ENCODE measurements around the gene PRKAG3. TPM values are rescaled to one million over a fixed set of nuclear protein-coding genes. Genes with fewer than 3 reads are reported as not detected.

The PRKAG3 gene
- total RNA-seq, 1 donor from 2014 or later, result 2.9 TPM

DNA sequence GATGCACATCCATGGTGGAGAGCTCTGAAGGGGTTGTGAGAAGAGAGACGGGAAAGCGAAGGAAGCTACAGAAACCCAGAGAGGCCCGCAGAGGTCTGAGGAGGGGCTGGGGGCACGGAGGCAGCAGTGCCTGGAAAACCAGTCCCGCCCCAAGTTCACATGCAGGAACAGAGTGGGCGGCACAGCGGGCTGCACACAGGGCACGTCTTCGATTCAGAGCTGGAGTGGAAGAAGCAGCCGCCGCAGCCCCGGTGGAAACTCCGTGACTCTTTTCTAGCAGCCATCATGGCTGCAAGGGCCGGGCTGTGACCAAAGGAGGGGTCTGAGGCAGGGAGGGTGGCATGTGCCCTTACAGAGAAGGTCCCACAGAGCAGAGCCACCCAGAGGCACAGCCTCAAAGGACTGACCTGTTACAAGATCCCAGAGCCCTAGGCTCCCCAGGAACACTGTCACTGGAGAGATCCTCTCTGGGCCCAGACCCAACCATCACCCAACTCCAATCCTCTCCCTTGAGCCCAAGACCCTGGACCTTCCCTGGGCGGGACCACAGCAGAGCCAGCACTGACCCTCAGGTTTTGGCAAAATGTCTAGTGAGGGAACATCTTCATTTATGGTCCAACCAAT is 10.7 kb downstream of the PRKAG3 start:
- no peak overlapping the region for H3K27ac Mint-ChIP-seq
- H3K36me3 Mint-ChIP-seq, result peaks cover 26% of the 10 kb centered on the region
- H3K9me3 Mint-ChIP-seq, result no peaks in the 10 kb centered on the region
- no peak for DNase-seq (ENCODE audit: low spot score in 2 of 2, unreplicated experiment in 2 of 2)
- no peak overlapping the region for H3K4me3 Mint-ChIP-seq
- H3K27me3 Mint-ChIP-seq (ENCODE audit: low read depth), result no peaks in the 10 kb centered on the region
- H3K4me1 Mint-ChIP-seq, result no peaks in the 10 kb centered on the region
- TF ChIP-seq, protein P1, sequence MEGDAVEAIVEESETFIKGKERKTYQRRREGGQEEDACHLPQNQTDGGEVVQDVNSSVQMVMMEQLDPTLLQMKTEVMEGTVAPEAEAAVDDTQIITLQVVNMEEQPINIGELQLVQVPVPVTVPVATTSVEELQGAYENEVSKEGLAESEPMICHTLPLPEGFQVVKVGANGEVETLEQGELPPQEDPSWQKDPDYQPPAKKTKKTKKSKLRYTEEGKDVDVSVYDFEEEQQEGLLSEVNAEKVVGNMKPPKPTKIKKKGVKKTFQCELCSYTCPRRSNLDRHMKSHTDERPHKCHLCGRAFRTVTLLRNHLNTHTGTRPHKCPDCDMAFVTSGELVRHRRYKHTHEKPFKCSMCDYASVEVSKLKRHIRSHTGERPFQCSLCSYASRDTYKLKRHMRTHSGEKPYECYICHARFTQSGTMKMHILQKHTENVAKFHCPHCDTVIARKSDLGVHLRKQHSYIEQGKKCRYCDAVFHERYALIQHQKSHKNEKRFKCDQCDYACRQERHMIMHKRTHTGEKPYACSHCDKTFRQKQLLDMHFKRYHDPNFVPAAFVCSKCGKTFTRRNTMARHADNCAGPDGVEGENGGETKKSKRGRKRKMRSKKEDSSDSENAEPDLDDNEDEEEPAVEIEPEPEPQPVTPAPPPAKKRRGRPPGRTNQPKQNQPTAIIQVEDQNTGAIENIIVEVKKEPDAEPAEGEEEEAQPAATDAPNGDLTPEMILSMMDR (IDR thresholded peaks at IDR 0.05; ENCODE audit: unreplicated experiment), result no peak

DNA sequence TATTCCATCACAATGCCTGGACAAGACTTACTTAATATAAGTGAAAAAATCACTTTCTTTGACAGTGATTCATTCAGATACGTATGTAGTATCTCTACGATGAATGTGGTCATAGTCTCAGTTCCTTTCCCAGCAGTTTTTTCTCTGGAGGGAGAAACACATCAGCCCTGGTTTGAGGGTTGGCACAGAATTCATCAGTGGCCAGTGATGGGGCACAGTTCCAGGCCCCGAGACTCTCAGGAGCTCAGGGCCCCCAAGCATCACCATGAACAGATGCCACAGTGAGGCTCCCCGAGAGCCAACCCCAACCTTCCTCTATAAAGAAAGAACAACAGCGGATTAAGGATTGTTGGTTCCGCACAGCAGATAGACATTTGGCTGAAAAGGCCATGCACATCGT is 12.5 kb downstream of the PRKAG3 start:
- Mint-ChIP-seq H3K27ac (no peak overlapping the region), H3K4me3 (no peak overlapping the region), H3K4me1 (no peaks in the 10 kb centered on the region), H3K27me3 (ENCODE audit: low read depth) (no peaks in the 10 kb centered on the region), H3K36me3 (peaks cover 36% of the 10 kb centered on the region), H3K9me3 (no peaks in the 10 kb centered on the region)
- TF ChIP-seq, protein P1 (IDR thresholded peaks at IDR 0.05; ENCODE audit: unreplicated experiment), result no peak
- DNase-seq (ENCODE audit: low spot score in 2 of 2, unreplicated experiment in 2 of 2), result no peak

DNA sequence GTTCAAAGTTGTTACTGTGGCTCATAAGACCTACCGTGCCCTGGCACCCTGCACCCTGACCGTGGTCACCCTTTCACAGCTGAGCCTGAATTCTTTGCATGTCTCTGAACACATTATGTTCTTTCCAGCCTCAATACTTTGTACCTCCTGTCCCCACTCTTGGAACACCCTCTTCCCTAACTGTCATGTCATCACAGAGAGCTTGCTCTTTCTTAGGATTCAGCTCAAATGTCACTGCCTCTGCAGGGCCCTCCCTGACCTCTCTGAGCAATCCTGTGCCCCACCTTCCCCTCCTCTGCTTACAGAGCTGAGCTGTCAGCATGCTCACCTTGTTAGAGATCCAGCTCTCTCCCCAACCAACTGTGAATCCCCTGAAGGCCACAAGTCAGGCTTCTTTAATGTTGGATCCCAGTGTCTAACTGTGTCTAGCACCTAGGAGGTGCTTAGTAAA is 15.0 kb downstream of the PRKAG3 start:
- no peaks in the 10 kb centered on the region for H3K9me3 Mint-ChIP-seq
- H3K36me3 Mint-ChIP-seq, result peaks cover 50% of the 10 kb centered on the region
- no peak for DNase-seq (ENCODE audit: low spot score in 2 of 2, unreplicated experiment in 2 of 2)
- TF ChIP-seq, protein P1 (IDR thresholded peaks at IDR 0.05; ENCODE audit: unreplicated experiment), result no peak
- H3K27me3 Mint-ChIP-seq (ENCODE audit: low read depth), result no peaks in the 10 kb centered on the region
- H3K4me1 Mint-ChIP-seq, result no peaks in the 10 kb centered on the region
- H3K4me3 Mint-ChIP-seq, result no peak overlapping the region
- no peak overlapping the region for H3K27ac Mint-ChIP-seq

DNA sequence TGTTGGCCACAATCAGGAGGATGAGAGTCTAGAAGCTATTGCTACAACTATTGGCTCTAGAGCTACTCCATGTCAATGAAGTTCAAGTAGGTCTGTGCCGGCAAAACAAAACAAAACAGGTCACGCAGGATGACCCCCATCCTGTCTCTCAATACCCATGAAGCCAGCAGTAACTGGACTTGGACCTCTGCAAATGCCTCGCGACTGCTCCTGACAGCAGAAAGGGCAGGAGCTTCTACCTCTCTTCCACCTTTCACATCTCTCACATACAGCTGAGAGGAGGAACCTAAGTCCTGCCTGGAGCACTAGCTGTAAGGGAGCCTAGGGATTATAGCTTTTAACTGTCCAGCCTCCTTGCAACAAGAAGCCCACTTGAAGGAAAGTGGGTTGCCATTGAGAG is 16.0 kb downstream of the PRKAG3 start:
- Mint-ChIP-seq H3K4me3 (no peak overlapping the region), H3K36me3 (peaks cover 50% of the 10 kb centered on the region), H3K27me3 (ENCODE audit: low read depth) (no peaks in the 10 kb centered on the region), H3K27ac (no peak overlapping the region), H3K4me1 (peaks cover 2% of the 10 kb centered on the region), H3K9me3 (no peaks in the 10 kb centered on the region)
- no peak for DNase-seq (ENCODE audit: low spot score in 2 of 2, unreplicated experiment in 2 of 2)
- TF ChIP-seq, protein P1 (IDR thresholded peaks at IDR 0.05; ENCODE audit: unreplicated experiment), result no peak

DNA sequence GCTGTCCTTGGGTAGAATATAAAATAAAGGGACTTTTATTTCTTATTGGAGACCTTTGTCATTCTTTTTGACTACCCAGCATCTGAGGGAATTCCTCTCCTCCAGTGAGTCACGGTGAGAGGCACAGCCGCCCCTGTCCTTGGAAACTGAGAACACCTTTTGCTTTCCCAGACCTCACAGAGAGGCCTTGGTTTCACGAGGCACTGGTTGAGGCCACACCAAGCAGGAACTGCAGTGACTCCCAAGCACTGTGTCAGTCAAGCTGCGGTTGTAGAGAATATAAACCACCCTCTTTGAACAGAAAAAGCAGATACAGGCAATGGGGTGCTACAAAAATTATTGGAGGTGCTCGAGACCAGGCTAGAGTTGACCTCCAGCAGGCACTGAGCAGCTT is 16.4 kb downstream of the PRKAG3 start:
- Mint-ChIP-seq H3K4me1 (peaks cover 2% of the 10 kb centered on the region), H3K27ac (no peak overlapping the region)

More for the DNA sequence above, 16.4 kb downstream of the PRKAG3 start:
- Mint-ChIP-seq H3K27me3 (ENCODE audit: low read depth) (no peaks in the 10 kb centered on the region), H3K9me3 (no peaks in the 10 kb centered on the region), H3K36me3 (peaks cover 50% of the 10 kb centered on the region), H3K4me3 (no peak overlapping the region)
- TF ChIP-seq, protein P1 (IDR thresholded peaks at IDR 0.05; ENCODE audit: unreplicated experiment), result no peak
- DNase-seq (ENCODE audit: low spot score in 2 of 2, unreplicated experiment in 2 of 2), result no peak
